Osteocyte (in vitro differentiated cells): Measurements from ENCODE around the gene DNAJC1. TPM values are rescaled to one million over a fixed set of nuclear protein-coding genes. Genes with fewer than 3 reads are reported as not detected.

Experiments used
- DNase-seq: peaks from one replicate; pipeline ENCODE4 v3.0.0; 2021; ENCODE audit warnings: mixed read lengths; ENCODE audit not compliant: unreplicated experiment; ENCODE audit errors: extremely low spot score
- H3K27ac Mint-ChIP-seq: one replicate; pipeline ENCODE4 v1.8.0; 2021; ENCODE audit warnings: mild to moderate bottlenecking, mixed read lengths; ENCODE audit not compliant: unreplicated experiment
- H3K27me3 Mint-ChIP-seq: one replicate; pipeline ENCODE4 v1.8.0; 2021; ENCODE audit warnings: mixed read lengths; ENCODE audit not compliant: unreplicated experiment
- H3K36me3 Mint-ChIP-seq: one replicate; pipeline ENCODE4 v1.8.0; 2021; ENCODE audit warnings: mixed read lengths; ENCODE audit not compliant: unreplicated experiment
- H3K4me1 Mint-ChIP-seq: one replicate; pipeline ENCODE4 v1.8.0; 2021; ENCODE audit warnings: mixed read lengths; ENCODE audit not compliant: unreplicated experiment
- H3K4me3 Mint-ChIP-seq: one replicate; pipeline ENCODE4 v1.8.0; 2021; ENCODE audit warnings: mild to moderate bottlenecking, moderate library complexity, mixed read lengths; ENCODE audit not compliant: unreplicated experiment
- H3K9me3 Mint-ChIP-seq: one replicate; pipeline ENCODE4 v1.8.0; 2021; ENCODE audit warnings: mixed read lengths; ENCODE audit not compliant: unreplicated experiment
- CTCF ChIP-seq: fragments of 200-600 bp; sonication (generic); IDR thresholded peaks from 2 replicates; pipeline ENCODE4 v1.5.0; 2021; ENCODE audit warnings: antibody characterized with exemption, mild to moderate bottlenecking, moderate library complexity
- total RNA-seq: library from RNA; stranded (reverse); gene quantifications from 2 replicates; pipeline ENCODE4 v1.2.1, GENCODE V29; 2021

DNAJC1 gene
- total RNA-seq, 1 donor from 2014 or later, result 38.4 TPM

GRCh38 chr10:21791276-21791675, 212.3 kb downstream of the DNAJC1 start:
- Mint-ChIP-seq H3K27ac (no peak overlapping the region), H3K4me1 (peaks cover 2% of the 10 kb centered on the region), H3K4me3 (no peak overlapping the region), H3K9me3 (peaks cover 16% of the 10 kb centered on the region), H3K36me3 (peaks cover 21% of the 10 kb centered on the region), H3K27me3 (no peaks in the 10 kb centered on the region)
- TF ChIP-seq CTCF, result no peak
- DNase-seq, result no peak

GRCh38 chr10:21776883-21777282, 226.6 kb downstream of the DNAJC1 start:
- Mint-ChIP-seq H3K4me1 (no peaks in the 10 kb centered on the region), H3K9me3 (peaks cover 20% of the 10 kb centered on the region), H3K4me3 (no peak overlapping the region), H3K27ac (no peak overlapping the region), H3K27me3 (no peaks in the 10 kb centered on the region), H3K36me3 (peaks cover 9% of the 10 kb centered on the region)
- DNase-seq, result no peak
- TF ChIP-seq CTCF, result no peak

GRCh38 chr10:21771219-21771618, 232.3 kb downstream of the DNAJC1 start:
- H3K27me3 Mint-ChIP-seq, result no peaks in the 10 kb centered on the region
- H3K4me1 Mint-ChIP-seq, result no peaks in the 10 kb centered on the region
- H3K9me3 Mint-ChIP-seq, result peaks cover 9% of the 10 kb centered on the region
- H3K27ac Mint-ChIP-seq, result no peak overlapping the region
- no peak for DNase-seq
- no peak for TF ChIP-seq CTCF
- no peak overlapping the region for H3K4me3 Mint-ChIP-seq
- H3K36me3 Mint-ChIP-seq, result peaks cover 2% of the 10 kb centered on the region

GRCh38 chr10:21769041-21769440, 234.5 kb downstream of the DNAJC1 start:
- Mint-ChIP-seq H3K36me3 (no peaks in the 10 kb centered on the region), H3K4me1 (no peaks in the 10 kb centered on the region), H3K27me3 (no peaks in the 10 kb centered on the region), H3K9me3 (peaks cover 9% of the 10 kb centered on the region), H3K27ac (no peak overlapping the region), H3K4me3 (no peak overlapping the region)
- DNase-seq, result no peak
- no peak for TF ChIP-seq CTCF

- H3K4me3 Mint-ChIP-seq, result no peak overlapping the region
- no peak overlapping the region for H3K27ac Mint-ChIP-seq
- no peaks in the 10 kb centered on the region for H3K27me3 Mint-ChIP-seq
- H3K9me3 Mint-ChIP-seq, result no peaks in the 10 kb centered on the region
- H3K4me1 Mint-ChIP-seq, result no peaks in the 10 kb centered on the region
- peaks cover 9% of the 10 kb centered on the region for H3K36me3 Mint-ChIP-seq
- no peak for TF ChIP-seq CTCF
- DNase-seq, result no peak
Measured at GRCh38 chr10:21764466-21765189, 238.9 kb downstream of the DNAJC1 start.
